GM19397 (cell line): ENCODE results near the gene EBF4.

ENCODE experiments used
- ATAC-seq: cut with Tn5 transposase; IDR thresholded peaks from one replicate; pipeline ENCODE4 v1.9.1; 2021; ENCODE audit warnings: mild to moderate bottlenecking, moderate library complexity; ENCODE audit not compliant: unreplicated experiment

EBF4 gene

GRCh38 chr20:2692036-2692885 is at the start of gene EBF4:
TSS of gene EBF4 (plus strand) at chr20:2692780. CDS start at chr20:2693646, 866 bp downstream.
- ATAC-seq, result no peak

- no peak for ATAC-seq
These were observed 48.9 kb upstream of the EBF4 start for GRCh38 chr20:2643708-2644107.

GRCh38 chr20:2651772-2652723 is 40.5 kb upstream of the EBF4 start, which contains the start of gene NOP56:
TSS of gene NOP56 (plus strand) at chr20:2652632. CDS start at chr20:2652661, 29 bp downstream.
- ATAC-seq, result peak; percentile 81

GRCh38 chr20:2652724-2653555 is 39.6 kb upstream of the EBF4 start:
- ATAC-seq, result peak; percentile 45

- ATAC-seq, result no peak
These were observed 38.8 kb upstream of the EBF4 start for GRCh38 chr20:2653556-2654383.

- no peak for ATAC-seq
These were observed 38.2 kb upstream of the EBF4 start for GRCh38 chr20:2654384-2654822.

GRCh38 chr20:2654831-2655230 is 37.7 kb upstream of the EBF4 start:
- no peak for ATAC-seq

GRCh38 chr20:2655331-2656116 is 37.1 kb upstream of the EBF4 start:
- ATAC-seq, result no peak

GRCh38 chr20:2656471-2657117 is 36.0 kb upstream of the EBF4 start:
- no peak for ATAC-seq

- no peak for ATAC-seq
These were observed 35.3 kb upstream of the EBF4 start for GRCh38 chr20:2657241-2657640.

GRCh38 chr20:2657674-2658073 is 34.9 kb upstream of the EBF4 start:
- ATAC-seq, result no peak

- ATAC-seq, result no peak
These were observed 33.9 kb upstream of the EBF4 start for GRCh38 chr20:2658414-2659354.

GRCh38 chr20:2659547-2659946 is 33.0 kb upstream of the EBF4 start:
- no peak for ATAC-seq

GRCh38 chr20:2663364-2663886 is 29.2 kb upstream of the EBF4 start:
- ATAC-seq, result no peak

GRCh38 chr20:2663887-2664719 is 28.5 kb upstream of the EBF4 start, which contains the start of gene IDH3B:
TSS of gene IDH3B (minus strand) at chr20:2664216. CDS start at chr20:2664188, 28 bp downstream.
- ATAC-seq, result peak; percentile 82

GRCh38 chr20:2671977-2672376 is 20.6 kb upstream of the EBF4 start:
- ATAC-seq, result no peak
